H9 (cell line): Measurements from ENCODE around the gene ZNHIT3. TPM values are rescaled to one million over a fixed set of nuclear protein-coding genes. Genes with fewer than 3 reads are reported as not detected.
A peak's percentile ranks its signal among the peaks of the same experiment; 100 is the strongest.

Source experiments
- DNase-seq: peaks from one replicate; pipeline ENCODE4 v3.0.0-alpha.2; 2017
- H2AFZ ChIP-seq: one replicate; pipeline ENCODE4 v1.6.1; 2013; ENCODE audit warnings: mild to moderate bottlenecking, low read length, control low read depth, moderate library complexity
- H2AK5ac ChIP-seq: 2 replicates; pipeline ENCODE4 v1.6.1; 2013; ENCODE audit warnings: low read length, control low read depth, mixed read lengths; ENCODE audit not compliant: insufficient read length
- H2BK120ac ChIP-seq: one replicate; pipeline ENCODE4 v1.6.1; 2013; ENCODE audit warnings: low read depth, mild to moderate bottlenecking, low read length, control low read depth, inconsistent platforms; ENCODE audit not compliant: poor library complexity, severe bottlenecking
- H2BK12ac ChIP-seq: 2 replicates; pipeline ENCODE4 v1.6.1; 2013; ENCODE audit warnings: low read length, control low read depth, mixed read lengths, low read depth; ENCODE audit not compliant: insufficient read length
- H2BK15ac ChIP-seq: 2 replicates; pipeline ENCODE4 v1.6.1; 2013; ENCODE audit warnings: low read depth, low read length, control low read depth
- H2BK20ac ChIP-seq: one replicate; pipeline ENCODE4 v1.6.1; 2013; ENCODE audit warnings: low read depth, mild to moderate bottlenecking, low read length, control low read depth, inconsistent platforms; ENCODE audit not compliant: poor library complexity, severe bottlenecking
- H2BK5ac ChIP-seq: 2 replicates; pipeline ENCODE4 v1.6.1; 2013; ENCODE audit warnings: low read length, control low read depth, mixed read lengths; ENCODE audit not compliant: insufficient read length
- H3K14ac ChIP-seq: 2 replicates; pipeline ENCODE4 v1.6.1; 2013; ENCODE audit warnings: low read length, control low read depth; ENCODE audit not compliant: insufficient read depth
- H3K18ac ChIP-seq: 2 replicates; pipeline ENCODE4 v1.6.1; 2013; ENCODE audit warnings: low read depth, mild to moderate bottlenecking, mixed read lengths, low read length, control low read depth; ENCODE audit not compliant: insufficient read length
- H3K23ac ChIP-seq: 2 replicates; pipeline ENCODE4 v1.6.1; 2013; ENCODE audit warnings: low read length, control low read depth, mixed read lengths, low read depth; ENCODE audit not compliant: insufficient read length
- H3K23me2 ChIP-seq: 2 replicates; pipeline ENCODE4 v1.6.1; 2013; ENCODE audit warnings: low read depth, mild to moderate bottlenecking, mixed read lengths, low read length, control low read depth; ENCODE audit not compliant: insufficient read length, poor library complexity, severe bottlenecking
- H3K27ac ChIP-seq: 2 replicates; pipeline ENCODE4 v1.5.1; 2013; ENCODE audit warnings: low read length, control low read depth, mixed read lengths, low read depth; ENCODE audit not compliant: insufficient read length
- H3K27me3 ChIP-seq: 2 replicates; pipeline ENCODE4 v1.6.1; 2013; ENCODE audit warnings: low read length, control low read depth, inconsistent platforms; ENCODE audit not compliant: insufficient read depth
- H3K4ac ChIP-seq: 2 replicates; pipeline ENCODE4 v1.6.1; 2013; ENCODE audit warnings: low read depth, mild to moderate bottlenecking, control low read depth, inconsistent platforms, low read length, moderate library complexity
- H3K4me1 ChIP-seq: 2 replicates; pipeline ENCODE4 v1.6.1; 2013; ENCODE audit warnings: low read length, control low read depth, inconsistent platforms; ENCODE audit not compliant: insufficient read depth
- H3K4me2 ChIP-seq: 2 replicates; pipeline ENCODE4 v1.6.1; 2013; ENCODE audit warnings: low read length, control low read depth, mixed read lengths; ENCODE audit not compliant: insufficient read length, insufficient read depth
- H3K56ac ChIP-seq: 2 replicates; pipeline ENCODE4 v1.6.1; 2013; ENCODE audit warnings: low read depth, mild to moderate bottlenecking, mixed read lengths, low read length, control low read depth; ENCODE audit not compliant: insufficient read length
- H3K79me1 ChIP-seq: 2 replicates; pipeline ENCODE4 v1.6.1; 2013; ENCODE audit warnings: low read depth, mild to moderate bottlenecking, moderate library complexity, low read length, control low read depth, inconsistent platforms; ENCODE audit not compliant: insufficient read depth, poor library complexity, severe bottlenecking
- H3K79me2 ChIP-seq: 2 replicates; pipeline ENCODE4 v1.6.1; 2013; ENCODE audit warnings: low read length, control low read depth, inconsistent platforms; ENCODE audit not compliant: insufficient read depth
- H3K9ac ChIP-seq: 2 replicates; pipeline ENCODE4 v1.6.1; 2013; ENCODE audit warnings: low read length, control low read depth, mixed read lengths; ENCODE audit not compliant: insufficient read length; ENCODE audit errors: extremely low read depth
- H3K9me3 ChIP-seq: one replicate; pipeline ENCODE4 v1.6.1; 2013; ENCODE audit warnings: low read depth, low read length, inconsistent platforms; ENCODE audit not compliant: control insufficient read depth
- H3T11ph ChIP-seq: one replicate; pipeline ENCODE4 v1.6.1; 2013; ENCODE audit warnings: mild to moderate bottlenecking, low read length, control low read depth, inconsistent platforms
- H4K20me1 ChIP-seq: one replicate; pipeline ENCODE4 v1.6.1; 2013; ENCODE audit not compliant: control insufficient read depth, insufficient read length, insufficient read depth
- H4K5ac ChIP-seq: 2 replicates; pipeline ENCODE4 v1.6.1; 2013; ENCODE audit warnings: low read depth, mild to moderate bottlenecking, mixed read lengths, low read length, control low read depth; ENCODE audit not compliant: insufficient read length
- H4K8ac ChIP-seq: replicated peaks from 2 replicates; pipeline ENCODE4 v1.6.1; 2013; ENCODE audit warnings: low read length, control low read depth, mixed read lengths, low read depth; ENCODE audit not compliant: insufficient read length
- H4K91ac ChIP-seq: 2 replicates; pipeline ENCODE4 v1.6.1; 2013; ENCODE audit warnings: low read depth, mild to moderate bottlenecking, moderate library complexity, mixed read lengths, low read length, control low read depth; ENCODE audit not compliant: insufficient read length
- H3K27ac Mint-ChIP-seq, 3 experiments: 2 replicates in 2 of 3; 3 replicates in 1 of 3; pipeline ENCODE4 v1.8.0; 2020 to 2021; ENCODE audit warnings: mixed read lengths in 3 of 3, mild to moderate bottlenecking in 1 of 3, moderate library complexity in 1 of 3
- H3K27me3 Mint-ChIP-seq: 2 replicates; pipeline ENCODE4 v1.8.0; 2021; ENCODE audit warnings: low read depth, mild to moderate bottlenecking, moderate library complexity, mixed read lengths
- H3K36me3 Mint-ChIP-seq, 3 experiments: 2 replicates in 2 of 3; 3 replicates in 1 of 3; pipeline ENCODE4 v1.8.0; 2020 to 2021; ENCODE audit warnings: low read depth in 3 of 3, mixed read lengths in 3 of 3; ENCODE audit not compliant: insufficient read depth in 1 of 3
- H3K4me1 Mint-ChIP-seq, 2 experiments: 2 replicates each; pipeline ENCODE4 v1.8.0; 2020; ENCODE audit warnings: mixed read lengths in 2 of 2
- H3K4me3 Mint-ChIP-seq, 2 experiments: 2 replicates in 1 of 2; 3 replicates in 1 of 2; pipeline ENCODE4 v1.8.0; 2020 to 2021; ENCODE audit warnings: mild to moderate bottlenecking in 2 of 2, mixed read lengths in 2 of 2, moderate library complexity in 1 of 2
- H3K9me3 Mint-ChIP-seq, 2 experiments: 2 replicates in 1 of 2; 3 replicates in 1 of 2; pipeline ENCODE4 v1.8.0; 2020; ENCODE audit warnings: mild to moderate bottlenecking in 2 of 2, mixed read lengths in 2 of 2, moderate library complexity in 1 of 2
- whole genome bisulfite sequencing: extraction: QIAGEN DNeasy Blood & Tissue Kit; methylation state at CpG from one replicate; pipeline ENCODE4 v1.1.7; 2013; ENCODE audit warnings: missing lambda C conversion rate, low lambda C conversion rate, mixed read lengths; ENCODE audit not compliant: insufficient read length; ENCODE audit errors: extremely low coverage; 5-methylcytosine and 5-hydroxymethylcytosine counted together
- total RNA-seq: library from RNA; stranded (reverse); gene quantifications from 2 replicates; pipeline ENCODE4 v1.2.1, GENCODE V29; 2021
- TF ChIP-seq, protein P1 (sequence below): fragments of 200-600 bp; sonication (generic); conservative IDR thresholded peaks from 3 replicates; pipeline ENCODE4 v1.8.0; 2021; ENCODE audit warnings: antibody characterized with exemption, mild to moderate bottlenecking

ZNHIT3 gene
- total RNA-seq, 1 experiment from 2014 or later = 64.7 TPM

GRCh38 chr17:36503456-36504155, 17.1 kb downstream of the ZNHIT3 start:
- Histone ChIP-seq H3K27ac (no peak overlapping the region), H3K4me1 (no peaks in the 10 kb centered on the region)

More at GRCh38 chr17:36503456-36504155, 17.1 kb downstream of the ZNHIT3 start:
- Histone ChIP-seq H3T11ph (no peak overlapping the region), H3K9ac (no peak overlapping the region), H2BK120ac (no peak overlapping the region), H2AK5ac (no peak overlapping the region), H4K20me1 (peaks cover 2% of the 10 kb centered on the region), H2BK12ac (no peak overlapping the region), H3K9me3 (no peaks in the 10 kb centered on the region), H3K79me2 (no peaks in the 10 kb centered on the region), H2AFZ (no peak overlapping the region), H2BK15ac (no peak overlapping the region), H4K91ac (no peak overlapping the region), H3K14ac (no peak overlapping the region), H4K8ac (no peak overlapping the region), H4K5ac (no peak overlapping the region), H3K79me1 (no peaks in the 10 kb centered on the region), H3K23me2 (no peaks in the 10 kb centered on the region), H3K18ac (no peak overlapping the region), H3K56ac (no peak overlapping the region), H2BK20ac (no peak overlapping the region), H3K4ac (no peak overlapping the region), H2BK5ac (no peak overlapping the region), H3K4me2 (no peak overlapping the region), H3K23ac (no peak overlapping the region), H3K27me3 (no peaks in the 10 kb centered on the region)
- Mint-ChIP-seq H3K4me3 (no peak overlapping the region), H3K27me3 (no peaks in the 10 kb centered on the region; the same call in 1 of the 2 replicates), H3K4me1 (no peaks in the 10 kb centered on the region), H3K36me3 (peaks cover 41 to 86% (median 85%) of the 10 kb centered on the region in 3 experiments; a peak in 6 of 7 replicates), H3K27ac (peak overlapping the region in 2 of 3 experiments; percentile 3 to 72; a peak in 2 of 7 replicates), H3K9me3 (no peaks in the 10 kb centered on the region)
- DNase-seq = no peak
- TF ChIP-seq, protein P1, sequence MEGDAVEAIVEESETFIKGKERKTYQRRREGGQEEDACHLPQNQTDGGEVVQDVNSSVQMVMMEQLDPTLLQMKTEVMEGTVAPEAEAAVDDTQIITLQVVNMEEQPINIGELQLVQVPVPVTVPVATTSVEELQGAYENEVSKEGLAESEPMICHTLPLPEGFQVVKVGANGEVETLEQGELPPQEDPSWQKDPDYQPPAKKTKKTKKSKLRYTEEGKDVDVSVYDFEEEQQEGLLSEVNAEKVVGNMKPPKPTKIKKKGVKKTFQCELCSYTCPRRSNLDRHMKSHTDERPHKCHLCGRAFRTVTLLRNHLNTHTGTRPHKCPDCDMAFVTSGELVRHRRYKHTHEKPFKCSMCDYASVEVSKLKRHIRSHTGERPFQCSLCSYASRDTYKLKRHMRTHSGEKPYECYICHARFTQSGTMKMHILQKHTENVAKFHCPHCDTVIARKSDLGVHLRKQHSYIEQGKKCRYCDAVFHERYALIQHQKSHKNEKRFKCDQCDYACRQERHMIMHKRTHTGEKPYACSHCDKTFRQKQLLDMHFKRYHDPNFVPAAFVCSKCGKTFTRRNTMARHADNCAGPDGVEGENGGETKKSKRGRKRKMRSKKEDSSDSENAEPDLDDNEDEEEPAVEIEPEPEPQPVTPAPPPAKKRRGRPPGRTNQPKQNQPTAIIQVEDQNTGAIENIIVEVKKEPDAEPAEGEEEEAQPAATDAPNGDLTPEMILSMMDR = no peak
- no CpG with 5 or more reads among the region's 7 CpGs for WGBS
